Activated CD8-positive, alpha-beta memory T cell treated with anti-CD3 and anti-CD28 coated beads, Interleukin-2, amount 50 U/mL, for 48 hours (primary cell): ENCODE measurements around the gene ACP3.
"Not testable (repeated sequence)": the region's sequence is repeated elsewhere in the genome, so short reads cannot be mapped to it uniquely, and the experiment has no call there.

Experiments used
- DNase-seq: peaks from one replicate; pipeline ENCODE4 v3.0.0-alpha.2; 2020

ACP3 gene

GRCh38 chr3:132317229-132317948 lies at the start of gene ACP3:
Gene ACP3, plus strand, starts transcription at chr3:132317407. Its CDS starts 50 bp downstream, at chr3:132317457.
- DNase-seq, result no peak

GRCh38 chr3:132268956-132269355 lies 48.3 kb upstream of the ACP3 start:
- DNase-seq, result no peak

GRCh38 chr3:132273036-132273435 lies 44.2 kb upstream of the ACP3 start:
- DNase-seq, result no peak

- DNase-seq, result no peak
These were observed 40.8 kb upstream of the ACP3 start for GRCh38 chr3:132276228-132276906.

- DNase-seq, result no peak
These were observed 38.2 kb upstream of the ACP3 start for GRCh38 chr3:132279030-132279429.

- no peak for DNase-seq
These were observed 33.8 kb upstream of the ACP3 start for GRCh38 chr3:132283440-132283839.

- no peak for DNase-seq
These were observed 33.2 kb upstream of the ACP3 start for GRCh38 chr3:132283916-132284405.

GRCh38 chr3:132284781-132285619 lies 32.2 kb upstream of the ACP3 start:
- no peak for DNase-seq

- DNase-seq, result no peak
These were observed 31.6 kb upstream of the ACP3 start for GRCh38 chr3:132285620-132285945.

- no peak for DNase-seq
These were observed 31.2 kb upstream of the ACP3 start for GRCh38 chr3:132286035-132286434.

- DNase-seq, result no peak
These were observed 28.9 kb upstream of the ACP3 start for GRCh38 chr3:132288357-132288756.

- DNase-seq, result no peak
These were observed 27.9 kb upstream of the ACP3 start for GRCh38 chr3:132289316-132289715.

GRCh38 chr3:132290833-132291232 lies 26.4 kb upstream of the ACP3 start:
- no peak for DNase-seq

- DNase-seq, result no peak
These were observed 25.2 kb upstream of the ACP3 start for GRCh38 chr3:132292042-132292441.

GRCh38 chr3:132293251-132293650 lies 24.0 kb upstream of the ACP3 start:
- DNase-seq, result no peak

- no peak for DNase-seq
These were observed 22.3 kb upstream of the ACP3 start for GRCh38 chr3:132294906-132295305.

- DNase-seq, result not testable (repeated sequence)
These were observed 13.6 kb upstream of the ACP3 start for GRCh38 chr3:132303336-132304201.

GRCh38 chr3:132304351-132304750 lies 12.9 kb upstream of the ACP3 start:
- DNase-seq, result not testable (repeated sequence)

GRCh38 chr3:132310057-132310456 lies 7.2 kb upstream of the ACP3 start:
- not testable (repeated sequence) for DNase-seq

- no peak for DNase-seq
These were observed 5.9 kb upstream of the ACP3 start for GRCh38 chr3:132311316-132311715.

GRCh38 chr3:132311841-132312240 lies 5.4 kb upstream of the ACP3 start:
- no peak for DNase-seq

- DNase-seq, result no peak
These were observed 1.4 kb upstream of the ACP3 start for GRCh38 chr3:132315851-132316250.

- no peak for DNase-seq
These were observed 1.2 kb downstream of the ACP3 start for GRCh38 chr3:132318451-132318850.
